ENCODE results near the gene ZNF664.

GRCh38 chr12:123948796-123949769, 23.9 kb upstream of the ZNF664 start:
- TF ChIP-seq CTCF (IDR thresholded peaks at IDR 0.05) (no peak), ZFX (IDR thresholded peaks at IDR 0.05; ENCODE audit: borderline replicate concordance) (no peak)

All from 22Rv1 (cell line).